HG02981 (cell line): ENCODE measurements around the gene CRTC3.
"Not testable (repeated sequence)": the region's sequence is repeated elsewhere in the genome, so short reads cannot be mapped to it uniquely, and the experiment has no call there.

Experiments
- ATAC-seq: cut with Tn5 transposase; IDR thresholded peaks from one replicate; pipeline ENCODE4 v1.9.1; 2021; ENCODE audit warnings: mild to moderate bottlenecking, moderate library complexity; ENCODE audit not compliant: unreplicated experiment

The CRTC3 gene

DNA sequence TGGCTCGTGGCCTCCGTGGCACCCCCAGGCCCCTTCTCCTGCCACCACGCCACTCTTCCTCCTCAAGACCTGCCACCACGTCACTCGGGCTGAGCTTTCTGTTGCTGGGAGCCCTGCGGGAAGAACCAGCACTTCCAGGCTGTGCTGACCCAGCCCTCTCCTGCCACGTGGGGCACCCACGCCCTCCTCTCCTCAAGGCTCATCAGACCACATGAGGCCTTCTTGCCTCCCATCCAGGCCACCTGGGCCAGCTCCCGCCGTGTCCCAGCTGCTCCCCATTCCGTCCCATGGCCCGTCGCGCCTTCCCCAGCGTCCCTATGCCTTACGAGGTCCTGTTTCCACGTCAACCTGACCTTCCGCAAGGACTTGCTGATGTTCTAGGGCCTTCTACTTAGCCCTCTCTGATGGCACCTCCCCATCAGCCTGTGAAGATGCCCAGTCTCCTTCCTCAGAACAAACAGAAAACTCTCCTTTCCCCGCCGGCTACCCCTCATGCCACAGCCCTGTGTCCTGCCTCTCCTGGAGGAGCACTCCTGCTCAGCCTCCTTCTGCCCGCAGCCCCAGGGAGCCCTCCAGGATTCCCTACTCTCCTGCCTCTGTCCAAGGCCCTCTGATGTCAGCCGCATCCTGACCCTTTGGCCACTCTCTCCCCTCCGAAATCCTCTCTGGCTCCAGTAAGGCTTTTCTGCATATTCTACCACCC, 116.3 kb downstream of the CRTC3 start:
- no peak for ATAC-seq

DNA sequence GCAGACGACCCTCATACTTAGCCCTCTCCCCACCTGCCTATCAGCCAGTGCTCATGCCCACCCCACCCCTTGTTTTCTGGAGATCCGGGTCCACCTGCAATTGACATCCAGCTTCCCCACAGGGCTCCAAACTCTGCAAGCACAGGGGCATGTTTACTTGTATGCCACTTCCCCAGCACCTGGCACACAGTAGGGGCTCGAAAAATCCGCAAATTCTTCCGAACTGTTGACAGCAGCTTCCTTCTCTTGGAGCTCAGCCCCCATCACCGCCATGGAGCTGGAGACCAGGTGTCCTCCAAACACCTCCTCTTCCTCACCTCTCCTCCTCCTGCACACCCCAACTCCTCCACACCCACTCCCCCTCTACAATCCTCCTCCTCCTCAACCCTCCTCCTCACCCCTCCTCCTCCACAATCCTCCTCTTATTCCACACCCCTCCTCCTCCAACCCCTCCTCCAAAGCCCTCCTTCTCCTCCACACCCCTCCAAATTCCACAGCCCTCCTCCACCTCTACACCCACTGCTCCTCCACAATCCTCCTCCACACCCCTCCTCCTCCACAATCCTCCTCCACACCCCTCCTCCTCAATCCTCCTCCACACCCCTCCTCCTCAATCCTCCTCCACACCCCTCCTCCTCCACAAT, 117.1 kb downstream of the CRTC3 start:
- no peak for ATAC-seq

GRCh38 chr15:90647326-90647725, 117.6 kb downstream of the CRTC3 start:
- no peak for ATAC-seq

- peak; percentile 62 for ATAC-seq
Observed at GRCh38 chr15:90648137-90649070, 118.7 kb downstream of the CRTC3 start.

- no peak for ATAC-seq
Observed at GRCh38 chr15:90650117-90650955, 120.6 kb downstream of the CRTC3 start.

DNA sequence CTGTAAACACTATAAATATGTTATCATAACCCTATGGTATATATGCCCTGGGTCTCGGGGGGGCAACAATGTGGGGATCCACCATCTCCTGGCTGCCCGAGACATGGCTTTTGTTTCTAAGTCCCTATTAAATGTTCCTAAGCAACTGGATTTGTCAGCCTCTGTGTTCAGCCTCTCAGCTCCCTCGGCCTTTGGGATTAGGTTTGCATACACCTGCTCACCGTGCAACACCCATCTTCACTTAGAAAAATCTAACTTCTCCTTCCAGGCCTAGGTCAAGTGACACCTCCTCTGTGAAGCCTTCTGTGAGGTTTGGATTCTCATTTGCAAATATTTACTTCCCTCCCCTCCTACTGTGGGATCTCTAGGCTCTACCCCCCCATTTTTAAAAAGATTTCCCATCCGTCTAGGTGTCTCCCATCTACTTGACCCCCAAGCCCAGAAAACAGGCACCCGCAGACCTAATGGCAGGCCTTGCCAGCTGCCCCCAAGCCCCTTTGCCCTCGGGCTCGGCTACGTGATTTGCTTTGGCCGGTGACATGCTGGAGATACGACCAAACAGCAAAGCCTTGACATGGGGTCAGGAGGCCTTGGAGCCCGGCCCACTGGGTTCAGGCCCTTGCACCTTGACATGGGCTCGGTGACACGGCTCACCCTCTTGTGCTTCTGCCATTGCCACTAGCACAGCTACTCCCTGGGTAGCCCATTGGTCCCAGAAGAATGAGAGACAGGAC, 121.4 kb downstream of the CRTC3 start:
- ATAC-seq: no peak

GRCh38 chr15:90654233-90655136, 124.8 kb downstream of the CRTC3 start:
- no peak for ATAC-seq

GRCh38 chr15:90657520-90658172, 127.9 kb downstream of the CRTC3 start:
- ATAC-seq: peak; percentile 37

DNA sequence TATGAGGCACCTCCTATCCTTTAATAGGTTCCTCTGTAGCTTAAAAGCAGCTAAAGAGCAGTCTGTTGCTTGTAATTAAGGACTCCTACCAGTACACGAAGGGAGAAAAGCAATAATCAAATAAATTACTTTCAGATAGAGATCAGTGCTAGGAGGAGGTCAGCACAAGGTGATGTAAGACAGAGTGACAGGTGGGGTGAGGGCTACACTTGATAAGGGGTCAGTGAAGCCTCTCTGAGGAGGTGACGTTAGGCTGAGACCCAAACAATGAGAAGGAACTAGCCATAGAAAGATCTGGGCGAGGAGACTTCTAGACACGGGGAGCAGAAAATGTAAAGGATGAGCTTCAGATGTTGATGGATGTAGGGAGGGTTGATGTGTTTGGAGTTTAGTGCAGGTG, 129.8 kb downstream of the CRTC3 start:
- ATAC-seq: no peak

- ATAC-seq: peak; percentile 71
Observed at GRCh38 chr15:90660195-90660998, 130.7 kb downstream of the CRTC3 start.

DNA sequence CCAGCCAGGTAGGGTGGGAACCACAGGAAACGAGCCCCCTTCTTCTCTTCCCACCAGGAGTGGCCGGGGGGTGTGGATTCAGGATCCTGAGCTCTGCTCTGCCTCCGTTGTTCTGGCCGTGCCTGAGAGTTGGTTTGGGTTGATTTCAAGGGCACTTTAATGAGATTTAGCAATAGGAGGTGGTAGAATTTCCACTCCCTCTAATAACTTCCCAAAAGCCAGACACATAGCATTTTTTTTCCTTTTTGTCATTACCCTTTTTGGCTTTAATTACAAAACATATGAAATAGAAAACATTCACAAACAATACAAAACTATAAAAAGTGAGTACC, 131.2 kb downstream of the CRTC3 start:
- ATAC-seq: not testable (repeated sequence)

GRCh38 chr15:90664081-90664461, 134.3 kb downstream of the CRTC3 start:
- ATAC-seq: not testable (repeated sequence)

DNA sequence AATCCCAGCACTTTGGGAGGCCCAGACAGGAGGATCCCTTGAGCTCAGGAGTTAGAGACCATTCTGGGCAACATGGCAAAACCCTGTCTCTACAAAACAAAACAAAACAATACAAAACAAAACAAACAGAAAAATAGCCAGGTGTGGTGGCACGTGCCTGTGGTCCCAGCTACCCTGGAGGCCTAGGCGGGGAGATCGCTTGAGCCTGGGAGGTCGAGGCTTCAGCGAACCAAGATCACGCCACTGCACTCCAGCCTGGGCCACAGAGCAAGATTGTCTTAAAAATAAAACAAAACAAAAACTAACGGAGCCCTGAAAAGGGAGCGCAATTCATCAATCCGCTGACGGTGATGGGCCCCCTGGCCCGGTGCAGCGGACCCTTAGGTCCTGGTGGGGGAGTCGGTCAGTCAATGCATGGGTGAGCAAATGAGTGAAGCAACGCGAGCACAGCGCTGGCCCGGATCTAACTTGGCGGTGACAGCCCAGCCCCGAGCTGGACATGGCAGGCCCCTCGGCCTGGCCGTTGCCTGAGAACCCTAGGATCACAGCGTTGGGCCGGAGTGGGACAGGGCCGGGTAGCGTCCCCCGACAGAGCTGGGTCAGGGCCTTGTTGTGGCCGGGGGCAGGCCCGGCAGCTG, 135.0 kb downstream of the CRTC3 start:
- ATAC-seq: peak; percentile 6

DNA sequence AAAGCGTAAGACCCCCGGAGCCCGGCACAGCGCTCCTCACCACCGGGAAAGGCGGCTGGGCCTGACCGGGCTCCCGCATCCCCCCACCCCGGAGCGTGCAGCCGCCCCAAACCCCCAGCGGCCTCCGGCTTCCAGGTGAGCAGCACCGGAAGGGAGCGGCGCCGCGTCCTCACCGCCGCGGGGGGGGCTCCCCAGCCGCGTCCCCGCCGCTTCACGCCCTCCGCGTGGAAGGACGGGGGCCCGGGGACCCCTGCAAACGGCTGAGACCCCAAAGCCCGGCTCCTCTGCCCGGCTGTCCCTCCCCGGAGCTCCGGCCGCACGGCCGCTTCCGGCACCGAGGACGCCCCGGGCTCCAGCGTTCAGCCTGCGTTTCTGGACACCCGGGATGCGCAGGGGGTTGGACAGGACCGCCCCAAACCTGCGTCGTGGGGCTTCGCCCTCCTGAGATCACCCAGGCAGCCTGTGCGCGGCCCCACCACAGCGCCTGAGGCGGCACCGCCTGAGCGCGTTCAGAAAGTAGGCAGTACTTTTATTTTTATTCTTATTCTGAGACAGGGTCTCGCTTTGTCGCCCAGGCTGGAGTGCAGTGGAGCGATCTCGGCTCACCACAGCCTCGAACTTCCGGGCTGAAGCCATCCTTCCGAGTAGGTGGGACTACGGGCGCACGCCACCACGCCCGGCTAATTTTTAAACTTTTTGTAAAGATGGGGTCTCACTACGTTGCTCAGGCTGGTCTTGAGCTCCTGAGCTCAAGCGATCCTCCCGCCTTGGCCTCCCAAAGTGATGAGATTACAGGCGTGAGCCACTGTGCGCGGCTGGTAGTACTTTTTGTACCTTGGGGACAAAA, 135.8 kb downstream of the CRTC3 start:
- peak; percentile 70 for ATAC-seq

GRCh38 chr15:90666135-90666909, 136.6 kb downstream of the CRTC3 start:
- ATAC-seq: no peak
